ENCODE data around the gene MVD.

DNA sequence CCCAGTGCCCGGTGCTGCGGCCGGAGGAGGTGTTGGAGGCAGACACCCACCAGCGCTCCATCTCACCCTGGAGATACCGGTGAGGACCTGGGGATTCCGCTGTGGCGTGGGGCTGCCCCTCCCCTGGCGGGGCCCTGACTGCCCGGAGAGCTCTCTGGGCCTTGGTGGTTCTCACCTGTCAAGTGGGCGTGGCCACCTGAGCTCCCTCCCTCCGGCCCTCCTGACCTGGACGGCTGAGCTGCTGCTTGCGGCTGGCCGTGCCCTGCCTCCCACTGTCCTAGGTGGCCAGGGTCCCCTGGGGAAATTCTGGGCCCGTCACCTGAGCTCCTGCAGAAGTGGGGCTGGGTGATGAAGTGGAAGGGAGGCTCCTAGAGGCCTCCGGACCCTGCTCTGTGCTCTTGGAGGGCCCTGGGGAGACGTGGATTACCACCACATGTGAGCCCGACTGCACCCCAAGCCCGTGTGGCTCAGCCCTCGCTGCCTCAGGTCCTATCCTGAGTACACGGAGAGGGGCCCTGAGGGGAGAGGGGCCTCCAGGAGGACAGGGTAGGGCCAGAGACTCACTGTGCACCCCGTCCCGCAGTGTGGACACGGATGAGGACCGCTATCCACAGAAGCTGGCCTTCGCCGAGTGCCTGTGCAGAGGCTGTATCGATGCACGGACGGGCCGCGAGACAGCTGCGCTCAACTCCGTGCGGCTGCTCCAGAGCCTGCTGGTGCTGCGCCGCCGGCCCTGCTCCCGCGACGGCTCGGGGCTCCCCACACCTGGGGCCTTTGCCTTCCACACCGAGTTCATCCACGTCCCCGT lies 23.5 kb downstream of the MVD start:
- TF ChIP-seq, protein P1, sequence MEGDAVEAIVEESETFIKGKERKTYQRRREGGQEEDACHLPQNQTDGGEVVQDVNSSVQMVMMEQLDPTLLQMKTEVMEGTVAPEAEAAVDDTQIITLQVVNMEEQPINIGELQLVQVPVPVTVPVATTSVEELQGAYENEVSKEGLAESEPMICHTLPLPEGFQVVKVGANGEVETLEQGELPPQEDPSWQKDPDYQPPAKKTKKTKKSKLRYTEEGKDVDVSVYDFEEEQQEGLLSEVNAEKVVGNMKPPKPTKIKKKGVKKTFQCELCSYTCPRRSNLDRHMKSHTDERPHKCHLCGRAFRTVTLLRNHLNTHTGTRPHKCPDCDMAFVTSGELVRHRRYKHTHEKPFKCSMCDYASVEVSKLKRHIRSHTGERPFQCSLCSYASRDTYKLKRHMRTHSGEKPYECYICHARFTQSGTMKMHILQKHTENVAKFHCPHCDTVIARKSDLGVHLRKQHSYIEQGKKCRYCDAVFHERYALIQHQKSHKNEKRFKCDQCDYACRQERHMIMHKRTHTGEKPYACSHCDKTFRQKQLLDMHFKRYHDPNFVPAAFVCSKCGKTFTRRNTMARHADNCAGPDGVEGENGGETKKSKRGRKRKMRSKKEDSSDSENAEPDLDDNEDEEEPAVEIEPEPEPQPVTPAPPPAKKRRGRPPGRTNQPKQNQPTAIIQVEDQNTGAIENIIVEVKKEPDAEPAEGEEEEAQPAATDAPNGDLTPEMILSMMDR (IDR thresholded peaks at IDR 0.05 in 2 of 3, conservative IDR thresholded peaks at IDR 0.05 in 1 of 3; ENCODE audit: control insufficient read depth in 2 of 3, extremely low read depth in 1 of 3, insufficient read depth in 1 of 3, low read depth in 3 of 3, low read length in 3 of 3), result no peak
- TF ChIP-seq SP1 (IDR thresholded peaks at IDR 0.05; ENCODE audit: low read depth, low read length), result no peak
- TF ChIP-seq, protein P2, sequence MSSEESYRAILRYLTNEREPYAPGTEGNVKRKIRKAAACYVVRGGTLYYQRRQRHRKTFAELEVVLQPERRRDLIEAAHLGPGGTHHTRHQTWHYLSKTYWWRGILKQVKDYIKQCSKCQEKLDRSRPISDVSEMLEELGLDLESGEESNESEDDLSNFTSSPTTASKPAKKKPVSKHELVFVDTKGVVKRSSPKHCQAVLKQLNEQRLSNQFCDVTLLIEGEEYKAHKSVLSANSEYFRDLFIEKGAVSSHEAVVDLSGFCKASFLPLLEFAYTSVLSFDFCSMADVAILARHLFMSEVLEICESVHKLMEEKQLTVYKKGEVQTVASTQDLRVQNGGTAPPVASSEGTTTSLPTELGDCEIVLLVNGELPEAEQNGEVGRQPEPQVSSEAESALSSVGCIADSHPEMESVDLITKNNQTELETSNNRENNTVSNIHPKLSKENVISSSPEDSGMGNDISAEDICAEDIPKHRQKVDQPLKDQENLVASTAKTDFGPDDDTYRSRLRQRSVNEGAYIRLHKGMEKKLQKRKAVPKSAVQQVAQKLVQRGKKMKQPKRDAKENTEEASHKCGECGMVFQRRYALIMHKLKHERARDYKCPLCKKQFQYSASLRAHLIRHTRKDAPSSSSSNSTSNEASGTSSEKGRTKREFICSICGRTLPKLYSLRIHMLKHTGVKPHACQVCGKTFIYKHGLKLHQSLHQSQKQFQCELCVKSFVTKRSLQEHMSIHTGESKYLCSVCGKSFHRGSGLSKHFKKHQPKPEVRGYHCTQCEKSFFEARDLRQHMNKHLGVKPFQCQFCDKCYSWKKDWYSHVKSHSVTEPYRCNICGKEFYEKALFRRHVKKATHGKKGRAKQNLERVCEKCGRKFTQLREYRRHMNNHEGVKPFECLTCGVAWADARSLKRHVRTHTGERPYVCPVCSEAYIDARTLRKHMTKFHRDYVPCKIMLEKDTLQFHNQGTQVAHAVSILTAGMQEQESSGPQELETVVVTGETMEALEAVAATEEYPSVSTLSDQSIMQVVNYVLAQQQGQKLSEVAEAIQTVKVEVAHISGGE (CRISPR knock-in tag; IDR thresholded peaks at IDR 0.05), result no peak
- no peak for TF ChIP-seq YY1 (IDR thresholded peaks at IDR 0.05; ENCODE audit: low read depth, low read length)

Data from GM12878 (cell line).